CD14-positive monocyte (primary cell): ENCODE results near the gene ARID3A. TPM values are rescaled to one million over a fixed set of nuclear protein-coding genes. Genes with fewer than 3 reads are reported as not detected.

Experiments
- DNase-seq, 3 donors: peaks; one replicate each; pipeline ENCODE4 v3.0.0-alpha.2; 2011 to 2022
- H2AFZ ChIP-seq: 2 replicates; pipeline ENCODE4 v1.6.0; 2012; ENCODE audit warnings: mild to moderate bottlenecking, low read depth, low read length, inconsistent platforms; ENCODE audit not compliant: insufficient read depth, poor library complexity, severe bottlenecking
- H3K27ac ChIP-seq, 2 donors: 1 replicate in 1 of 2; 2 replicates in 1 of 2; pipeline ENCODE4 v1.5.1; 2012 to 2013; ENCODE audit warnings: low read length in 2 of 2, control low read depth in 1 of 2, inconsistent platforms in 1 of 2, low read depth in 1 of 2, mild to moderate bottlenecking in 1 of 2
- H3K27me3 ChIP-seq, 2 donors: one replicate each; pipeline versions ENCODE4 v1.6.0 to v1.6.1; 2011 to 2013; ENCODE audit warnings: low read length in 2 of 2; ENCODE audit not compliant: control insufficient read depth in 2 of 2, insufficient read depth in 2 of 2
- H3K36me3 ChIP-seq, 2 donors: replicated peaks in 1 of 2; 1 replicate in 1 of 2; 2 replicates in 1 of 2; pipeline versions ENCODE4 v1.5.1 to v1.6.1; 2012 to 2013; ENCODE audit warnings: low read length in 2 of 2, control low read depth in 1 of 2, inconsistent platforms in 1 of 2, mild to moderate bottlenecking in 1 of 2; ENCODE audit not compliant: insufficient read depth in 2 of 2, control insufficient read depth in 1 of 2
- H3K4me1 ChIP-seq, 2 donors: 1 replicate in 1 of 2; 2 replicates in 1 of 2; pipeline versions ENCODE4 v1.5.1 to v1.6.1; 2012 to 2013; ENCODE audit warnings: low read length in 2 of 2, control low read depth in 1 of 2, inconsistent platforms in 1 of 2, mild to moderate bottlenecking in 1 of 2, moderate library complexity in 1 of 2; ENCODE audit not compliant: insufficient read depth in 2 of 2, control insufficient read depth in 1 of 2
- H3K4me2 ChIP-seq: replicated peaks from 2 replicates; pipeline ENCODE3; 2012; ENCODE audit warnings: low read length, moderate library complexity, mild to moderate bottlenecking; ENCODE audit not compliant: poor library complexity, severe bottlenecking; ENCODE audit errors: extremely low read depth
- H3K4me3 ChIP-seq, 3 experiments: fragments of 200-600 bp in 1 of 3; sonication (generic) in 1 of 3; replicated peaks in 1 of 3; 1 replicate in 2 of 3; 2 replicates in 1 of 3; pipeline ENCODE4 v1.5.1; 2011 to 2013; ENCODE audit warnings: low read length in 3 of 3, mild to moderate bottlenecking in 3 of 3, control low read depth in 2 of 3, low read depth in 2 of 3, inconsistent platforms in 1 of 3, moderate library complexity in 1 of 3
- H3K79me2 ChIP-seq: 2 replicates; pipeline ENCODE4 v1.6.0; 2012; ENCODE audit warnings: mild to moderate bottlenecking, control low read depth, inconsistent platforms, low read length, moderate library complexity; ENCODE audit not compliant: insufficient read depth
- H3K9ac ChIP-seq: 2 replicates; pipeline ENCODE4 v1.6.0; 2017; ENCODE audit warnings: low read length, mild to moderate bottlenecking; ENCODE audit not compliant: insufficient read depth, poor library complexity, severe bottlenecking
- H3K9me3 ChIP-seq, 2 donors: replicated peaks in 1 of 2; 1 replicate in 1 of 2; 2 replicates in 1 of 2; pipeline versions ENCODE4 v1.5.1 to v1.6.1; 2012 to 2013; ENCODE audit warnings: low read length in 2 of 2, control low read depth in 1 of 2; ENCODE audit not compliant: control insufficient read depth in 1 of 2, insufficient read depth in 1 of 2
- H4K20me1 ChIP-seq: 2 replicates; pipeline ENCODE4 v1.6.0; 2012; ENCODE audit warnings: mild to moderate bottlenecking, low read length, control low read depth, moderate library complexity; ENCODE audit not compliant: insufficient read depth
- H3K27ac Mint-ChIP-seq, 7 donors: one replicate each; pipeline ENCODE4 v1.8.0; 2020; ENCODE audit warnings: mild to moderate bottlenecking in 7 of 7, mixed read lengths in 7 of 7, moderate library complexity in 6 of 7, inconsistent platforms in 2 of 7
- H3K27me3 Mint-ChIP-seq, 3 donors: one replicate each; pipeline ENCODE4 v1.8.0; 2021 to 2022; ENCODE audit warnings: low read depth in 3 of 3, mild to moderate bottlenecking in 3 of 3, mixed read lengths in 3 of 3, moderate library complexity in 3 of 3, inconsistent platforms in 1 of 3
- H3K36me3 Mint-ChIP-seq, 2 donors: one replicate each; pipeline ENCODE4 v1.8.0; 2020; ENCODE audit warnings: mixed read lengths in 2 of 2, inconsistent platforms in 1 of 2, mild to moderate bottlenecking in 1 of 2
- H3K4me1 Mint-ChIP-seq: one replicate; pipeline ENCODE4 v1.8.0; 2020; ENCODE audit warnings: mild to moderate bottlenecking, mixed read lengths
- H3K4me3 Mint-ChIP-seq, 2 donors: one replicate each; pipeline ENCODE4 v1.8.0; 2020; ENCODE audit warnings: mild to moderate bottlenecking in 2 of 2, mixed read lengths in 2 of 2, moderate library complexity in 1 of 2
- H3K9me3 Mint-ChIP-seq, 7 donors: one replicate each; pipeline ENCODE4 v1.8.0; 2020 to 2022; ENCODE audit warnings: mixed read lengths in 7 of 7, mild to moderate bottlenecking in 6 of 7, moderate library complexity in 6 of 7, inconsistent platforms in 2 of 7
- WGBS: methylation state at CpG from one replicate; pipeline ENCODE4 v1.1.5; 2013; ENCODE audit warnings: missing lambda C conversion rate; ENCODE audit not compliant: insufficient coverage; 5-methylcytosine and 5-hydroxymethylcytosine counted together
- intact Hi-C, 2 donors: fragments of 100-400 bp; cut with micrococcal nuclease; formaldehyde crosslinking; loops; one replicate each; pipeline versions ENCODE4 v1.15.0 to v1.15.1; 2023
- polyA plus RNA-seq, 3 donors: library from polyadenylated mRNA; depleted of rRNA in 1 of 3; unstranded in 2 of 3; stranded (reverse) in 1 of 3; fragments of 300-500 nt in 2 of 3; fragments of >200 nt in 1 of 3; fragmentation: Illumina TruSeq in 2 of 3; gene quantifications; 1 replicate in 2 of 3; 2 replicates in 1 of 3; pipeline ENCODE4 v1.2.3, GENCODE V29; 2012 to 2021
- TF ChIP-seq, protein P1 (sequence below): fragments of 200-600 bp; IDR thresholded peaks from one replicate; pipeline ENCODE4 v1.8.0; 2022; ENCODE audit warnings: antibody characterized with exemption, mild to moderate bottlenecking

Gene ARID3A
- polyA plus RNA-seq, 3 donors: 2.1 to 41.6 (median 3.2) TPM

DNA sequence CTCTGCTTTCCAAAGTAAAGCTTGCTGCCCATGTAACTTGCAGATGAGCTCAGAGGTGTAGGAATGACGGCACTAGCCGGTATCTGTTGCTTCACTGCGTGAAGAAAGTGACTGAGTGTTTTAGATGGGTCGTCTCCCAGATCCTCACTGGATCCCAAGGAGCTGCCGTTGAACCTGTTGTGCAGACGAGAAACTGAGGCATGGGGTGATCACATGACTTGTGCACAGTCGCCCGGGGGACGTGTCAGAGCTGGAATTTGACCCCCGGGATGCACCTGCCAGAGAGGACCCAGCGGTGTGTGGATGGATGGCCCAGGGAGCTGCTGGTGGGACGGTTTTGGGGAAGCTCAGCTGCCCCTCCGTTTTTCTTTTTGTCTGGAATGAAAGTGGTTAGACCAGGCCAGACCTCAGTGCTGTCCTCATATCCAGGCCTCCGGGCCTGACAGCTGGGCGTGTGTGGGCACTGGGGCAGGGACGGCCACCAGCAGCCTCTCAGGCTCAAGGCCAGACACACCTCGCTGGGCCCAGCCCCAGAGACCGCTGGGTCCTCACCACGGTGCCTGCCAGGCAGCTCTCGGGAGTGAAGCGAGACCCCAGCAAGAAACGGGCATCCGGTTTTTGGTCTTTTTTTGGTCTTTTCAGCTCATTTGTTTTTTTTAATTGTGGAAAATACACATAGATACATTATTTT is 12.5 kb downstream of the ARID3A start:
- Histone ChIP-seq H3K9ac (no peak overlapping the region), H3K4me1 (peaks cover 44 to 61% of the 10 kb centered on the region in 2 donors), H2AFZ (no peak overlapping the region), H3K79me2 (peaks cover 100% of the 10 kb centered on the region), H4K20me1 (peaks cover 100% of the 10 kb centered on the region), H3K27me3 (no peaks in the 10 kb centered on the region), H3K4me3 (no peak overlapping the region), H3K36me3 (peaks cover 13 to 47% of the 10 kb centered on the region in 2 donors), H3K27ac (no peak overlapping the region), H3K9me3 (no peaks in the 10 kb centered on the region), H3K4me2 (no peak overlapping the region)
- DNase-seq: no peak
- Mint-ChIP-seq H3K27me3 (peaks cover 0 to 1% (median 0%) of the 10 kb centered on the region in 3 donors), H3K4me3 (no peak overlapping the region), H3K4me1 (peaks cover 54% of the 10 kb centered on the region), H3K9me3 (peaks cover 0 to 2% (median 0%) of the 10 kb centered on the region in 7 donors), H3K27ac (peak overlapping the region in 1 of 7 donors; percentile 26), H3K36me3 (peaks cover 28 to 53% of the 10 kb centered on the region in 2 donors)
- 90% methylated on average over 19 of the region's 23 CpGs for WGBS
- intact Hi-C loops: no loop called here
- TF ChIP-seq, protein P1, sequence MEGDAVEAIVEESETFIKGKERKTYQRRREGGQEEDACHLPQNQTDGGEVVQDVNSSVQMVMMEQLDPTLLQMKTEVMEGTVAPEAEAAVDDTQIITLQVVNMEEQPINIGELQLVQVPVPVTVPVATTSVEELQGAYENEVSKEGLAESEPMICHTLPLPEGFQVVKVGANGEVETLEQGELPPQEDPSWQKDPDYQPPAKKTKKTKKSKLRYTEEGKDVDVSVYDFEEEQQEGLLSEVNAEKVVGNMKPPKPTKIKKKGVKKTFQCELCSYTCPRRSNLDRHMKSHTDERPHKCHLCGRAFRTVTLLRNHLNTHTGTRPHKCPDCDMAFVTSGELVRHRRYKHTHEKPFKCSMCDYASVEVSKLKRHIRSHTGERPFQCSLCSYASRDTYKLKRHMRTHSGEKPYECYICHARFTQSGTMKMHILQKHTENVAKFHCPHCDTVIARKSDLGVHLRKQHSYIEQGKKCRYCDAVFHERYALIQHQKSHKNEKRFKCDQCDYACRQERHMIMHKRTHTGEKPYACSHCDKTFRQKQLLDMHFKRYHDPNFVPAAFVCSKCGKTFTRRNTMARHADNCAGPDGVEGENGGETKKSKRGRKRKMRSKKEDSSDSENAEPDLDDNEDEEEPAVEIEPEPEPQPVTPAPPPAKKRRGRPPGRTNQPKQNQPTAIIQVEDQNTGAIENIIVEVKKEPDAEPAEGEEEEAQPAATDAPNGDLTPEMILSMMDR: no peak

DNA sequence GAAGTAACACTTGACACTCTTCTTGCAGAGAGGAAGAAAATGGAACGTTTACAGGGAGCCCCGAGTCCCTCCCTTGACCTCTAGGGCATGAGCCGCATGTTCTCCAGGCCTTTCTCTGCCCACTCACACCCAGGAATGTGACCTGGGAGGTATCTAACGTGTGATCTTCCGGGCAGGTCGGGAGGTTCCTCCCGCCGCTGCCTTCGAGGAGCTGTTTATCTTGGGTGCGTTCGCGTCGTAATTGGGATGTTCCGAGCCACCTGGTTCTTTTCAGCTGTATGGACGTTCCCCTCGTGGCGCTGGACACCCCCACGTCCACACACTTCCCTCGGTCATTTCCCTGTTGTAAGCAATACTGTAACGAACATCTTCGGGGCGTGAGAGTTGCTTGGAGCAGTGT is 13.6 kb downstream of the ARID3A start:
- no peak overlapping the region for H3K4me3 Mint-ChIP-seq
- peaks cover 0 to 1% (median 0%) of the 10 kb centered on the region in 3 donors for H3K27me3 Mint-ChIP-seq
- peaks cover 0 to 2% (median 0%) of the 10 kb centered on the region in 7 donors for H3K9me3 Mint-ChIP-seq
- peaks cover 100% of the 10 kb centered on the region for H4K20me1 ChIP-seq
- no peak overlapping the region for H2AFZ ChIP-seq
- WGBS: 95% methylated on average over 17 of the region's 22 CpGs
- intact Hi-C loops: no loop called here
- no peaks in the 10 kb centered on the region for H3K27me3 ChIP-seq
- peaks cover 34 to 51% of the 10 kb centered on the region in 2 donors for H3K4me1 ChIP-seq
- no peak overlapping the region for H3K4me3 ChIP-seq
- TF ChIP-seq, protein P1: no peak
- H3K4me2 ChIP-seq: no peak overlapping the region
- H3K36me3 ChIP-seq: peaks cover 13 to 50% of the 10 kb centered on the region in 2 donors
- peak overlapping the region in 4 of 7 donors; percentile 30 to 78 (median 70) for H3K27ac Mint-ChIP-seq
- H3K4me1 Mint-ChIP-seq: peaks cover 47% of the 10 kb centered on the region
- H3K36me3 Mint-ChIP-seq: peaks cover 31 to 59% of the 10 kb centered on the region in 2 donors
- peaks cover 100% of the 10 kb centered on the region for H3K79me2 ChIP-seq
- no peak for DNase-seq
- H3K27ac ChIP-seq: no peak overlapping the region
- no peak overlapping the region for H3K9ac ChIP-seq
- H3K9me3 ChIP-seq: no peaks in the 10 kb centered on the region
